KOPT-K1 (cell line): ENCODE measurements around the gene GTF2A2.
"Not testable (repeated sequence)": the region's sequence is repeated elsewhere in the genome, so short reads cannot be mapped to it uniquely, and the experiment has no call there.

ENCODE experiments used
- H3K27ac ChIP-seq: fragments of 200-600 bp; sonication (generic); 2 replicates; pipeline ENCODE4 v1.5.1; 2016; ENCODE audit warnings: antibody characterized with exemption, mild to moderate bottlenecking, low read depth, low read length; ENCODE audit not compliant: poor library complexity, severe bottlenecking
- H3K36me3 ChIP-seq: fragments of 200-600 bp; sonication (generic); 2 replicates; pipeline ENCODE4 v1.5.1; 2017; ENCODE audit warnings: antibody characterized with exemption, mild to moderate bottlenecking, low read length, moderate library complexity; ENCODE audit not compliant: insufficient read depth
- H3K9me3 ChIP-seq: fragments of 200-600 bp; sonication (generic); 2 replicates; pipeline ENCODE4 v1.5.1; 2017; ENCODE audit warnings: antibody characterized with exemption, low read length, mild to moderate bottlenecking; ENCODE audit not compliant: insufficient read depth, poor library complexity, severe bottlenecking

GTF2A2 gene

GRCh38 chr15:59685737-59686297, 28.5 kb upstream of the GTF2A2 start:
- no peaks in the 10 kb centered on the region for H3K9me3 ChIP-seq
- peak overlapping the region; percentile 57 for H3K27ac ChIP-seq
- peaks cover 57% of the 10 kb centered on the region for H3K36me3 ChIP-seq

- Histone ChIP-seq H3K9me3 (no peaks in the 10 kb centered on the region), H3K36me3 (peaks cover 98% of the 10 kb centered on the region), H3K27ac (no peak overlapping the region)
Observed at GRCh38 chr15:59680870-59681269, 23.6 kb upstream of the GTF2A2 start.

GRCh38 chr15:59680346-59680745, 23.0 kb upstream of the GTF2A2 start:
- Histone ChIP-seq H3K36me3 (peaks cover 100% of the 10 kb centered on the region), H3K9me3 (no peaks in the 10 kb centered on the region), H3K27ac (no peak overlapping the region)

GRCh38 chr15:59678620-59679019, 21.3 kb upstream of the GTF2A2 start:
- Histone ChIP-seq H3K36me3 (peaks cover 100% of the 10 kb centered on the region), H3K9me3 (no peaks in the 10 kb centered on the region), H3K27ac (no peak overlapping the region)

- Histone ChIP-seq H3K9me3 (no peaks in the 10 kb centered on the region), H3K36me3 (peaks cover 100% of the 10 kb centered on the region), H3K27ac (no peak overlapping the region)
Observed at GRCh38 chr15:59678172-59678571, 20.9 kb upstream of the GTF2A2 start.

GRCh38 chr15:59676565-59676964, 19.2 kb upstream of the GTF2A2 start:
- Histone ChIP-seq H3K9me3 (no peaks in the 10 kb centered on the region), H3K36me3 (peaks cover 100% of the 10 kb centered on the region), H3K27ac (no peak overlapping the region)

- Histone ChIP-seq H3K9me3 (no peaks in the 10 kb centered on the region), H3K27ac (no peak overlapping the region), H3K36me3 (peaks cover 100% of the 10 kb centered on the region)
Observed at GRCh38 chr15:59674361-59674877, 17.1 kb upstream of the GTF2A2 start.

- H3K9me3 ChIP-seq, result no peaks in the 10 kb centered on the region
- peaks cover 94% of the 10 kb centered on the region for H3K36me3 ChIP-seq
- H3K27ac ChIP-seq, result no peak overlapping the region
Observed at GRCh38 chr15:59668556-59668955, 11.2 kb upstream of the GTF2A2 start.

- Histone ChIP-seq H3K36me3 (peaks cover 77% of the 10 kb centered on the region), H3K9me3 (no peaks in the 10 kb centered on the region), H3K27ac (no peak overlapping the region)
Observed at GRCh38 chr15:59662260-59662659, 4.9 kb upstream of the GTF2A2 start.

- Histone ChIP-seq H3K27ac (no peak overlapping the region), H3K9me3 (no peaks in the 10 kb centered on the region), H3K36me3 (peaks cover 56% of the 10 kb centered on the region)
Observed at GRCh38 chr15:59659366-59659765, 2.1 kb upstream of the GTF2A2 start.

- Histone ChIP-seq H3K27ac (peak overlapping the region; percentile 75), H3K9me3 (peaks cover 8% of the 10 kb centered on the region), H3K36me3 (peaks cover 57% of the 10 kb centered on the region)
Observed at GRCh38 chr15:59657635-59658125, 365 bp upstream of the GTF2A2 start.

- H3K36me3 ChIP-seq, result peaks cover 53% of the 10 kb centered on the region
- H3K27ac ChIP-seq, result no peak overlapping the region
- H3K9me3 ChIP-seq, result peaks cover 12% of the 10 kb centered on the region
Observed at GRCh38 chr15:59654046-59654445, 3.3 kb downstream of the GTF2A2 start.

GRCh38 chr15:59649603-59650002, 7.7 kb downstream of the GTF2A2 start:
- H3K36me3 ChIP-seq, result peaks cover 93% of the 10 kb centered on the region

GRCh38 chr15:59647085-59647484, 10.2 kb downstream of the GTF2A2 start:
- Histone ChIP-seq H3K9me3 (no peaks in the 10 kb centered on the region), H3K27ac (no peak overlapping the region), H3K36me3 (peaks cover 79% of the 10 kb centered on the region)

More at GRCh38 chr15:59649603-59650002, 7.7 kb downstream of the GTF2A2 start:
- Histone ChIP-seq H3K27ac (no peak overlapping the region), H3K9me3 (peaks cover 12% of the 10 kb centered on the region)

GRCh38 chr15:59646277-59646676, 11.0 kb downstream of the GTF2A2 start:
- Histone ChIP-seq H3K36me3 (peaks cover 79% of the 10 kb centered on the region), H3K9me3 (no peaks in the 10 kb centered on the region), H3K27ac (no peak overlapping the region)

GRCh38 chr15:59645812-59646211, 11.5 kb downstream of the GTF2A2 start:
- peaks cover 79% of the 10 kb centered on the region for H3K36me3 ChIP-seq
- not testable (repeated sequence) for H3K27ac ChIP-seq, H3K9me3 ChIP-seq
